ENCODE measurements around the gene ALK.

Gene ALK

GRCh38 chr2:29629495-29629894, 291.9 kb downstream of the ALK start:
- no peaks in the 10 kb centered on the region for H3K4me1 ChIP-seq
- DNase-seq = no peak
- H3K27me3 ChIP-seq = peaks cover 0 to 13% of the 10 kb centered on the region in 2 donors
- no peaks in the 10 kb centered on the region for H3K9me3 ChIP-seq
- no peaks in the 10 kb centered on the region for H3K36me3 ChIP-seq
- intact Hi-C loops (cut with DNase I; ENCODE audit: low total_unique reads) = no loop called here
- no peak overlapping the region for H3K4me3 ChIP-seq
- no peak overlapping the region for H3K27ac ChIP-seq
- TF ChIP-seq CTCF (IDR thresholded peaks at IDR 0.05) = no peak

- DNase-seq = no peak
- no peak for TF ChIP-seq CTCF (IDR thresholded peaks at IDR 0.05)
- H3K27ac ChIP-seq = no peak overlapping the region
- peaks cover 0 to 13% of the 10 kb centered on the region in 2 donors for H3K27me3 ChIP-seq
- no peaks in the 10 kb centered on the region for H3K9me3 ChIP-seq
- intact Hi-C loops (cut with DNase I; ENCODE audit: low total_unique reads) = no loop called here
- H3K4me3 ChIP-seq = no peak overlapping the region
- no peaks in the 10 kb centered on the region for H3K36me3 ChIP-seq
- H3K4me1 ChIP-seq = no peaks in the 10 kb centered on the region
These were observed 292.5 kb downstream of the ALK start for GRCh38 chr2:29628862-29629261.

- no peak for DNase-seq
- intact Hi-C loops (cut with DNase I; ENCODE audit: low total_unique reads) = no loop called here
- no peaks in the 10 kb centered on the region for H3K9me3 ChIP-seq
- H3K4me1 ChIP-seq = no peaks in the 10 kb centered on the region
- H3K27ac ChIP-seq = no peak overlapping the region
- H3K36me3 ChIP-seq = no peaks in the 10 kb centered on the region
- H3K27me3 ChIP-seq = peaks cover 0 to 13% of the 10 kb centered on the region in 2 donors
- no peak overlapping the region for H3K4me3 ChIP-seq
- TF ChIP-seq CTCF (IDR thresholded peaks at IDR 0.05) = no peak
These were observed 293.2 kb downstream of the ALK start for GRCh38 chr2:29628108-29628745.

GRCh38 chr2:29627279-29627711, 294.1 kb downstream of the ALK start:
- DNase-seq = no peak
- no peaks in the 10 kb centered on the region for H3K36me3 ChIP-seq
- intact Hi-C loops (cut with DNase I; ENCODE audit: low total_unique reads) = no loop called here
- TF ChIP-seq CTCF (IDR thresholded peaks at IDR 0.05) = no peak
- peaks cover 0 to 13% of the 10 kb centered on the region in 2 donors for H3K27me3 ChIP-seq
- no peak overlapping the region for H3K4me3 ChIP-seq
- no peak overlapping the region for H3K27ac ChIP-seq
- no peaks in the 10 kb centered on the region for H3K4me1 ChIP-seq
- no peaks in the 10 kb centered on the region for H3K9me3 ChIP-seq

- H3K4me3 ChIP-seq = no peak overlapping the region
- H3K9me3 ChIP-seq = no peaks in the 10 kb centered on the region
- H3K4me1 ChIP-seq = no peaks in the 10 kb centered on the region
- intact Hi-C loops (cut with DNase I; ENCODE audit: low total_unique reads) = no loop called here
- H3K27me3 ChIP-seq = no peaks in the 10 kb centered on the region
- H3K27ac ChIP-seq = no peak overlapping the region
- no peaks in the 10 kb centered on the region for H3K36me3 ChIP-seq
- TF ChIP-seq CTCF (IDR thresholded peaks at IDR 0.05) = no peak
- DNase-seq = no peak
These were observed 300.5 kb downstream of the ALK start for GRCh38 chr2:29620890-29621289.

GRCh38 chr2:29619689-29620088, 301.7 kb downstream of the ALK start:
- no peak overlapping the region for H3K27ac ChIP-seq
- no peak for TF ChIP-seq CTCF (IDR thresholded peaks at IDR 0.05)
- no peaks in the 10 kb centered on the region for H3K27me3 ChIP-seq
- H3K4me1 ChIP-seq = no peaks in the 10 kb centered on the region
- H3K9me3 ChIP-seq = no peaks in the 10 kb centered on the region
- no peak for DNase-seq
- no peak overlapping the region for H3K4me3 ChIP-seq
- H3K36me3 ChIP-seq = no peaks in the 10 kb centered on the region
- intact Hi-C loops (cut with DNase I; ENCODE audit: low total_unique reads) = no loop called here

Measured in tibial artery (tissue), 4 donors.